Transverse colon (tissue), 3 donors: ENCODE measurements around the gene CLP1.

ENCODE experiments used
- CTCF ChIP-seq, 5 experiments: fragments of 200-600 bp in 3 of 5; fragments of 450-650 bp in 2 of 5; sonication (generic) in 3 of 5; IDR thresholded peaks; 1 replicate in 2 of 5; 2 replicates in 3 of 5; pipeline ENCODE4 v1.5.1; 2016 to 2017; ENCODE audit warnings: antibody characterized with exemption in 5 of 5, inconsistent platforms in 3 of 5, mild to moderate bottlenecking in 2 of 5, moderate library complexity in 1 of 5
- EP300 ChIP-seq: sonication (generic); formaldehyde crosslinking; IDR thresholded peaks from one replicate; pipeline ENCODE4 v1.6.1; 2017; ENCODE audit warnings: antibody characterized with exemption, low read depth

- no peak for TF ChIP-seq CTCF (IDR thresholded peaks at IDR 0.05)
- TF ChIP-seq EP300: no peak
These were observed 30.7 kb upstream of the CLP1 start for GRCh38 chr11:57626895-57627294.
